GM23248 (cell line): ENCODE measurements around the gene LRP5. TPM values are rescaled to one million over a fixed set of nuclear protein-coding genes. Genes with fewer than 3 reads are reported as not detected.

Experiments used
- DNase-seq: peaks from one replicate; pipeline ENCODE4 v3.0.0-alpha.2; 2015
- H2AFZ ChIP-seq: fragments of 200-600 bp; sonication (generic); 2 replicates; pipeline ENCODE4 v1.6.1; 2016; ENCODE audit warnings: antibody characterized with exemption
- H3F3A ChIP-seq: fragments of 200-600 bp; sonication (generic); 2 replicates; pipeline ENCODE4 v1.6.1; 2016; ENCODE audit warnings: mild to moderate bottlenecking, antibody characterized with exemption, mixed run types; ENCODE audit not compliant: insufficient read depth
- H3K27ac ChIP-seq: fragments of 200-600 bp; sonication (generic); 2 replicates; pipeline ENCODE4 v1.5.1; 2016; ENCODE audit warnings: mild to moderate bottlenecking
- H3K27me3 ChIP-seq: fragments of 200-600 bp; sonication (generic); replicated peaks from 2 replicates; pipeline ENCODE4 v1.6.1; 2016; ENCODE audit warnings: mild to moderate bottlenecking; ENCODE audit not compliant: insufficient read depth
- H3K36me3 ChIP-seq: fragments of 200-600 bp; sonication (generic); 2 replicates; pipeline ENCODE4 v1.6.1; 2016; ENCODE audit warnings: low read depth, mild to moderate bottlenecking
- H3K4me1 ChIP-seq: fragments of 200-600 bp; sonication (generic); 2 replicates; pipeline ENCODE4 v1.6.1; 2016; ENCODE audit warnings: mild to moderate bottlenecking; ENCODE audit not compliant: insufficient read depth
- H3K4me2 ChIP-seq: fragments of 200-600 bp; sonication (generic); one replicate; pipeline ENCODE4 v1.6.1; 2016; ENCODE audit warnings: mild to moderate bottlenecking; ENCODE audit not compliant: unreplicated experiment
- H3K4me3 ChIP-seq: fragments of 200-600 bp; sonication (generic); 2 replicates; pipeline ENCODE4 v1.5.1; 2016; ENCODE audit warnings: mild to moderate bottlenecking
- H3K79me2 ChIP-seq: fragments of 200-600 bp; sonication (generic); 2 replicates; pipeline ENCODE4 v1.6.1; 2016; ENCODE audit warnings: mild to moderate bottlenecking; ENCODE audit not compliant: insufficient read depth
- H3K9ac ChIP-seq: fragments of 200-600 bp; sonication (generic); 2 replicates; pipeline ENCODE4 v1.6.1; 2016; ENCODE audit warnings: mild to moderate bottlenecking
- H3K9me2 ChIP-seq: fragments of 200-600 bp; sonication (generic); 2 replicates; pipeline ENCODE4 v1.6.1; 2016; ENCODE audit warnings: mixed run types, mild to moderate bottlenecking, moderate library complexity; ENCODE audit not compliant: insufficient read depth
- H3K9me3 ChIP-seq: fragments of 200-600 bp; sonication (generic); one replicate; pipeline ENCODE4 v1.6.1; 2017; ENCODE audit warnings: low read depth
- H4K20me1 ChIP-seq: fragments of 200-600 bp; sonication (generic); 2 replicates; pipeline ENCODE4 v1.6.0; 2016; ENCODE audit not compliant: insufficient read depth
- EZH2 ChIP-seq: fragments of 200-600 bp; sonication (generic); IDR thresholded peaks from 2 replicates; pipeline ENCODE4 v1.6.1; 2018; ENCODE audit warnings: antibody characterized with exemption, mild to moderate bottlenecking; ENCODE audit not compliant: insufficient read depth, poor library complexity, severe bottlenecking
- EZH2phosphoT487 ChIP-seq: fragments of 200-600 bp; sonication (generic); IDR thresholded peaks from 2 replicates; pipeline ENCODE4 v1.6.1; 2018; ENCODE audit warnings: antibody characterized with exemption, moderate library complexity, mild to moderate bottlenecking, low read depth; ENCODE audit not compliant: insufficient read depth
- WGBS, 2 experiments: methylation state at CpG; one replicate each; pipeline ENCODE4 v1.1.6; 2015 to 2017; ENCODE audit warnings: low lambda C conversion rate in 2 of 2, low coverage in 1 of 2; ENCODE audit errors: missing lambda C conversion rate in 2 of 2; 5-methylcytosine and 5-hydroxymethylcytosine counted together
- in situ Hi-C: fragments of 300-500 bp; cut with MboI; formaldehyde crosslinking; loops from 2 replicates; pipeline ENCODE4 v1.15.0; 2020
- polyA plus RNA-seq: library from polyadenylated mRNA; unstranded; fragments of >200 nt; fragmentation: Nextera tagmentation; extraction: Ambion mirVana; gene quantifications from 2 replicates; pipeline ENCODE4 v1.2.1, GENCODE V29; 2016
- total RNA-seq: library from RNA; depleted of rRNA; stranded (reverse); fragments of >200 nt; shearing (Covaris generic); gene quantifications from 2 replicates; pipeline ENCODE4 v1.2.3, GENCODE V29; 2014

LRP5 gene
- total and polyA plus RNA-seq, 2 experiments from 2014 or later: 3.0 TPM

- in situ Hi-C loops: no loop called here
- no peak overlapping the region for H3K4me2 ChIP-seq
- no peak for DNase-seq
- no peak overlapping the region for H3K4me3 ChIP-seq
- no peaks in the 10 kb centered on the region for H4K20me1 ChIP-seq
- H3K79me2 ChIP-seq: no peaks in the 10 kb centered on the region
- H2AFZ ChIP-seq: no peak overlapping the region
- H3K9ac ChIP-seq: no peak overlapping the region
- H3K27me3 ChIP-seq: no peaks in the 10 kb centered on the region
- H3K4me1 ChIP-seq: peaks cover 17% of the 10 kb centered on the region
- H3K36me3 ChIP-seq: no peaks in the 10 kb centered on the region
- TF ChIP-seq EZH2phosphoT487 (no peak), EZH2 (no peak)
- no peaks in the 10 kb centered on the region for H3K9me3 ChIP-seq
- no peak overlapping the region for H3K27ac ChIP-seq
- H3K9me2 ChIP-seq: no peaks in the 10 kb centered on the region
- peaks cover 25% of the 10 kb centered on the region for H3F3A ChIP-seq
- 79 to 80% methylated on average over 9 of the region's 9 CpGs for WGBS, 2 experiments
Observed at GRCh38 chr11:68336716-68337115, 24.3 kb downstream of the LRP5 start.

- WGBS, 2 experiments: 94 to 98% methylated on average over 4 of the region's 4 CpGs
- Histone ChIP-seq H3K9ac (peak overlapping the region; percentile 46; the same call in 1 of the 2 replicates), H4K20me1 (no peaks in the 10 kb centered on the region), H3K4me1 (peaks cover 17% of the 10 kb centered on the region), H3K9me2 (no peaks in the 10 kb centered on the region), H3K4me2 (no peak overlapping the region), H3K27ac (peak overlapping the region; percentile 72; the same call in 1 of the 2 replicates), H3K4me3 (no peak overlapping the region), H3K36me3 (no peaks in the 10 kb centered on the region), H3K79me2 (no peaks in the 10 kb centered on the region), H2AFZ (no peak overlapping the region), H3K9me3 (no peaks in the 10 kb centered on the region), H3F3A (peaks cover 25% of the 10 kb centered on the region), H3K27me3 (no peaks in the 10 kb centered on the region)
- in situ Hi-C loops: no loop called here
- TF ChIP-seq EZH2phosphoT487: no peak
- TF ChIP-seq EZH2: no peak
- no peak for DNase-seq
Observed at GRCh38 chr11:68337399-68337835, 25.0 kb downstream of the LRP5 start.

GRCh38 chr11:68338051-68338780, 25.8 kb downstream of the LRP5 start:
- Histone ChIP-seq H3K4me1 (peaks cover 17% of the 10 kb centered on the region), H3F3A (peaks cover 25% of the 10 kb centered on the region), H3K4me3 (no peak overlapping the region), H3K9me3 (no peaks in the 10 kb centered on the region), H2AFZ (peak overlapping the region; percentile 37), H4K20me1 (no peaks in the 10 kb centered on the region), H3K4me2 (peak overlapping the region; percentile 46), H3K9me2 (no peaks in the 10 kb centered on the region), H3K79me2 (no peaks in the 10 kb centered on the region), H3K9ac (peak overlapping the region; percentile 46), H3K27ac (peak overlapping the region; percentile 72), H3K36me3 (no peaks in the 10 kb centered on the region), H3K27me3 (no peaks in the 10 kb centered on the region)
- in situ Hi-C loops: no loop called here
- TF ChIP-seq EZH2: no peak
- DNase-seq: peak; percentile 85
- WGBS, 2 experiments: 4 to 6% methylated on average over 11 of the region's 11 CpGs

GRCh38 chr11:68340003-68340767, 27.8 kb downstream of the LRP5 start:
- H2AFZ ChIP-seq: no peak overlapping the region
- no peaks in the 10 kb centered on the region for H4K20me1 ChIP-seq
- H3K9me2 ChIP-seq: no peaks in the 10 kb centered on the region
- H3K9ac ChIP-seq: no peak overlapping the region
- WGBS, 2 experiments: 91 to 93% methylated on average over 16 of the region's 16 CpGs
- H3K4me1 ChIP-seq: peaks cover 17% of the 10 kb centered on the region
- no peak overlapping the region for H3K4me3 ChIP-seq
- no peak overlapping the region for H3K4me2 ChIP-seq
- no peak for TF ChIP-seq EZH2
- no peak for TF ChIP-seq EZH2phosphoT487
- DNase-seq: no peak
- H3F3A ChIP-seq: peaks cover 25% of the 10 kb centered on the region
- no peaks in the 10 kb centered on the region for H3K27me3 ChIP-seq
- no peaks in the 10 kb centered on the region for H3K36me3 ChIP-seq
- in situ Hi-C loops: no loop called here
- no peaks in the 10 kb centered on the region for H3K9me3 ChIP-seq
- H3K79me2 ChIP-seq: no peaks in the 10 kb centered on the region
- no peak overlapping the region for H3K27ac ChIP-seq
